Upper lobe of right lung (tissue), 1 donor: ENCODE results near the gene SLC5A11. TPM values are rescaled to one million over a fixed set of nuclear protein-coding genes. Genes with fewer than 3 reads are reported as not detected.

ENCODE experiments used
- ATAC-seq: fragments of 200-7000 bp; cut with Tn5 transposase; one replicate; pipeline ENCODE4 v1.9.1; 2020; ENCODE audit warnings: mild to moderate bottlenecking, moderate library complexity
- DNase-seq: peaks from one replicate; pipeline ENCODE4 v3.0.0-alpha.2; 2020
- H3K27ac ChIP-seq: fragments of 200-600 bp; one replicate; pipeline ENCODE4 v1.8.0; 2022
- H3K27me3 ChIP-seq: fragments of 200-600 bp; one replicate; pipeline ENCODE4 v1.8.0; 2022; ENCODE audit warnings: mild to moderate bottlenecking
- H3K36me3 ChIP-seq: fragments of 200-600 bp; one replicate; pipeline ENCODE4 v1.8.0; 2022
- H3K4me1 ChIP-seq: fragments of 200-600 bp; one replicate; pipeline ENCODE4 v1.8.0; 2022
- H3K4me3 ChIP-seq: fragments of 200-600 bp; one replicate; pipeline ENCODE4 v1.8.0; 2022; ENCODE audit warnings: mild to moderate bottlenecking
- H3K9me3 ChIP-seq: fragments of 200-600 bp; one replicate; pipeline ENCODE4 v1.8.0; 2022
- CTCF ChIP-seq: fragments of 200-600 bp; IDR thresholded peaks from one replicate; pipeline ENCODE4 v1.8.0; 2022; ENCODE audit warnings: antibody characterized with exemption
- intact Hi-C: fragments of 100-400 bp; cut with DNase I; formaldehyde crosslinking; loops from one replicate; pipeline ENCODE4 v1.11.0; 2022
- total RNA-seq: library from RNA; stranded (reverse); fragmentation: NEBNext Ultra II Directional; extraction: Animal tissue kit (Norgen Biotek cat#: 25700); gene quantifications from one replicate; pipeline ENCODE4 v1.2.1, GENCODE V29; 2021
- donor health status: DM: no; HTN: yes; CAD: no; lungs with severe emphysema.

SLC5A11 gene
- total RNA-seq, 1 donor from 2014 or later, result not detected

- no peak for ATAC-seq
- Histone ChIP-seq H3K4me3 (no peak overlapping the region), H3K27ac (no peak overlapping the region), H3K27me3 (no peaks in the 10 kb centered on the region), H3K9me3 (no peaks in the 10 kb centered on the region), H3K36me3 (peaks cover 50% of the 10 kb centered on the region), H3K4me1 (no peaks in the 10 kb centered on the region)
- DNase-seq, result no peak
- no peak for TF ChIP-seq CTCF
- intact Hi-C loops, result no loop called here
Observed at GRCh38 chr16:24917236-24917635, 71.5 kb downstream of the SLC5A11 start.

- no peaks in the 10 kb centered on the region for H3K9me3 ChIP-seq
- intact Hi-C loops, result no loop called here
- ATAC-seq (no peak), DNase-seq (no peak)
- no peaks in the 10 kb centered on the region for H3K4me1 ChIP-seq
- no peak overlapping the region for H3K4me3 ChIP-seq
- H3K27ac ChIP-seq, result no peak overlapping the region
- no peak for TF ChIP-seq CTCF
- no peaks in the 10 kb centered on the region for H3K27me3 ChIP-seq
- peaks cover 55% of the 10 kb centered on the region for H3K36me3 ChIP-seq
Observed at GRCh38 chr16:24917891-24918290, 72.1 kb downstream of the SLC5A11 start.

GRCh38 chr16:24918641-24919040 lies 72.9 kb downstream of the SLC5A11 start:
- H3K4me1 ChIP-seq, result no peaks in the 10 kb centered on the region
- no peak overlapping the region for H3K4me3 ChIP-seq
- no peaks in the 10 kb centered on the region for H3K27me3 ChIP-seq
- ATAC-seq (no peak), DNase-seq (no peak)
- peaks cover 63% of the 10 kb centered on the region for H3K36me3 ChIP-seq
- intact Hi-C loops, result no loop called here
- H3K9me3 ChIP-seq, result no peaks in the 10 kb centered on the region
- TF ChIP-seq CTCF, result no peak
- no peak overlapping the region for H3K27ac ChIP-seq

GRCh38 chr16:24919536-24919935 lies 73.8 kb downstream of the SLC5A11 start:
- no peaks in the 10 kb centered on the region for H3K9me3 ChIP-seq
- TF ChIP-seq CTCF, result no peak
- no peak overlapping the region for H3K27ac ChIP-seq
- DNase-seq (no peak), ATAC-seq (no peak)
- no peak overlapping the region for H3K4me3 ChIP-seq
- no peaks in the 10 kb centered on the region for H3K27me3 ChIP-seq
- H3K36me3 ChIP-seq, result peaks cover 71% of the 10 kb centered on the region
- H3K4me1 ChIP-seq, result no peaks in the 10 kb centered on the region
- intact Hi-C loops, result no loop called here

GRCh38 chr16:24920568-24920967 lies 74.8 kb downstream of the SLC5A11 start:
- intact Hi-C loops, result no loop called here
- no peaks in the 10 kb centered on the region for H3K4me1 ChIP-seq
- H3K9me3 ChIP-seq, result no peaks in the 10 kb centered on the region
- no peaks in the 10 kb centered on the region for H3K27me3 ChIP-seq
- H3K4me3 ChIP-seq, result no peak overlapping the region
- H3K36me3 ChIP-seq, result peaks cover 80% of the 10 kb centered on the region
- no peak for TF ChIP-seq CTCF
- no peak for ATAC-seq
- H3K27ac ChIP-seq, result no peak overlapping the region
- no peak for DNase-seq

- H3K27me3 ChIP-seq, result no peaks in the 10 kb centered on the region
- H3K27ac ChIP-seq, result no peak overlapping the region
- no peak for TF ChIP-seq CTCF
- no peaks in the 10 kb centered on the region for H3K4me1 ChIP-seq
- ATAC-seq (no peak), DNase-seq (no peak)
- no peaks in the 10 kb centered on the region for H3K9me3 ChIP-seq
- H3K4me3 ChIP-seq, result no peak overlapping the region
- intact Hi-C loops, result no loop called here
- H3K36me3 ChIP-seq, result peaks cover 86% of the 10 kb centered on the region
Observed at GRCh38 chr16:24921229-24921628, 75.5 kb downstream of the SLC5A11 start.
